GM12892 (cell line): ENCODE data around the gene UTS2R.

Experiments used
- POLR2A ChIP-seq: IDR thresholded peaks from 2 replicates; pipeline ENCODE4 v1.6.1; 2011; ENCODE audit warnings: low read depth, low read length, control low read depth
- TAF1 ChIP-seq: IDR thresholded peaks from 2 replicates; pipeline ENCODE4 v1.6.1; 2011; ENCODE audit warnings: low read depth, mild to moderate bottlenecking, control low read depth, low read length, borderline replicate concordance

DNA sequence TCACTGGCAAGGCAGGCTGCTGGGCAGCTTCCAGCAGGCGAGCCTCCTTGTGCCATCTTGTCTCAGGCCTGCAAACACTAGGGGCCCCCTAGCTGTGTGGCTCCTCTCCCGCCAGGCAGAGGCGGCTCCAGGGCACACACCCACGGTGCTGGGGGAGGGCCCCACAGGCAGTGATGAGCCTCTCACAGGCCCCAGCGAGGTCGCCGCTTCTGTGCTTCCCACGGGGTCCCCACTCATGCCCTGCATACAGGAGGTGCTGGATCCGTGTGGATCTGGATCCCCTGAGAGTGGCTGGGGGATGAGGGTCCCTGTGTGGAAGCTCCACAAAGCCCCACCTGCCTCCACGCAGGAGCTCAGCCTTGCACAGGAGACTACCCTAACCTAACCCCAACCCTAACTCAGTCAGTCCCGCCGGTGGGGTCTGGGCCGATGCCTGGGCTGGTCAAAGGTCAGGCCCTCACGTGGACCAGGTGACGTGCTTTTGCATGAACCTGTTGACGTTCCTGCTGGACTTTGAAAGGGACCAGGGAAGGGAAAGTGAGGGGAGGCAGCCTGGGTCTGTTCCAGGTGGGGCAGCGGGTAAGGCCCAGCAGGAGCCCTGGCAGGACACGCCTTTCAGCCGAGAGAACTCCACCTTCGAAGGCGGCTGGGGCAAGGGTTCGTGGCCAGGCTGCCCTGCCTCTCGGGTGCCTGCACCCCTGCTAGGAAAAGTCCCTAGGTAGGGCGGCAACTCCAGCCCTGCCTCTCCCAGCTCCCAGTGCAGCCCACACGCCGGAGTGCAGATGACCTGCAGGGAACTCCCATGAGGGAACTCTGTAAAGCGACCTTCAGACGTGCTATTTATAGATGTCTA is 43.2 kb upstream of the UTS2R start:
- TF ChIP-seq POLR2A (no peak), TAF1 (no peak)
